GM12878 (cell line): ENCODE measurements around the gene ZNF625.

ENCODE experiments used
- CTCF ChIP-seq, 3 experiments: IDR thresholded peaks in 2 of 3; conservative IDR thresholded peaks in 1 of 3; 2 replicates each; pipeline ENCODE4 v1.5.1; 2011; ENCODE audit warnings: low read depth in 3 of 3, low read length in 3 of 3, mild to moderate bottlenecking in 3 of 3, control low read depth in 2 of 3, moderate library complexity in 2 of 3, inconsistent platforms in 1 of 3, mixed read lengths in 1 of 3; ENCODE audit not compliant: control insufficient read depth in 2 of 3, insufficient read depth in 1 of 3; ENCODE audit errors: extremely low read depth in 1 of 3
- EP300 ChIP-seq, 2 experiments: fragments of 150-350 bp in 1 of 2; IDR thresholded peaks; 2 replicates each; pipeline ENCODE4 v1.6.1; 2011 to 2012; ENCODE audit warnings: low read depth in 2 of 2, low read length in 2 of 2, borderline replicate concordance in 1 of 2, improper control_type of control experiment in 1 of 2, inconsistent platforms in 1 of 2; ENCODE audit not compliant: control insufficient read depth in 1 of 2
- EZH2 ChIP-seq: IDR thresholded peaks from 2 replicates; pipeline ENCODE4 v1.6.1; 2012; ENCODE audit warnings: low read depth, mild to moderate bottlenecking, control low read depth, inconsistent platforms, low read length, borderline replicate concordance; ENCODE audit not compliant: control insufficient read depth
- JUND ChIP-seq: IDR thresholded peaks from 2 replicates; pipeline ENCODE4 v1.6.1; 2012; ENCODE audit warnings: low read depth, mild to moderate bottlenecking, low read length, improper control_type of control experiment, moderate library complexity
- KAT2A ChIP-seq: conservative IDR thresholded peaks from 2 replicates; pipeline ENCODE4 v1.6.1; 2011; ENCODE audit warnings: low read depth, low read length; ENCODE audit not compliant: control insufficient read depth
- POLR2A ChIP-seq: IDR thresholded peaks from 2 replicates; pipeline ENCODE4 v1.6.1; 2011; ENCODE audit warnings: low read depth, mild to moderate bottlenecking, low read length
- ZNF207 ChIP-seq: fragments of 450-650 bp; IDR thresholded peaks from 2 replicates; pipeline ENCODE4 v1.6.1; 2014; ENCODE audit warnings: antibody characterized with exemption, mild to moderate bottlenecking, borderline replicate concordance
- ZNF274 ChIP-seq: IDR thresholded peaks from one replicate; pipeline ENCODE4 v1.8.0; 2011; ENCODE audit not compliant: insufficient read length, insufficient read depth

GRCh38 chr19:12180377-12180776 is 23.8 kb upstream of the ZNF625 start:
- no peak for TF ChIP-seq POLR2A
- no peak for TF ChIP-seq EZH2
- no peak for TF ChIP-seq CTCF (IDR thresholded peaks at IDR 0.05 in 2 of 3, conservative IDR thresholded peaks at IDR 0.05 in 1 of 3; ENCODE audit: control insufficient read depth in 2 of 3, extremely low read depth in 1 of 3, insufficient read depth in 1 of 3, low read depth in 3 of 3, low read length in 3 of 3)
- TF ChIP-seq JUND = no peak
- no peak for TF ChIP-seq EP300 (IDR thresholded peaks at IDR 0.05; ENCODE audit: borderline replicate concordance in 1 of 2, control insufficient read depth in 1 of 2, low read depth in 2 of 2, low read length in 2 of 2)
- no peak for TF ChIP-seq ZNF274
- no peak for TF ChIP-seq ZNF207
- no peak for TF ChIP-seq KAT2A
